Measurements from ENCODE around the gene SNX20.

DNA sequence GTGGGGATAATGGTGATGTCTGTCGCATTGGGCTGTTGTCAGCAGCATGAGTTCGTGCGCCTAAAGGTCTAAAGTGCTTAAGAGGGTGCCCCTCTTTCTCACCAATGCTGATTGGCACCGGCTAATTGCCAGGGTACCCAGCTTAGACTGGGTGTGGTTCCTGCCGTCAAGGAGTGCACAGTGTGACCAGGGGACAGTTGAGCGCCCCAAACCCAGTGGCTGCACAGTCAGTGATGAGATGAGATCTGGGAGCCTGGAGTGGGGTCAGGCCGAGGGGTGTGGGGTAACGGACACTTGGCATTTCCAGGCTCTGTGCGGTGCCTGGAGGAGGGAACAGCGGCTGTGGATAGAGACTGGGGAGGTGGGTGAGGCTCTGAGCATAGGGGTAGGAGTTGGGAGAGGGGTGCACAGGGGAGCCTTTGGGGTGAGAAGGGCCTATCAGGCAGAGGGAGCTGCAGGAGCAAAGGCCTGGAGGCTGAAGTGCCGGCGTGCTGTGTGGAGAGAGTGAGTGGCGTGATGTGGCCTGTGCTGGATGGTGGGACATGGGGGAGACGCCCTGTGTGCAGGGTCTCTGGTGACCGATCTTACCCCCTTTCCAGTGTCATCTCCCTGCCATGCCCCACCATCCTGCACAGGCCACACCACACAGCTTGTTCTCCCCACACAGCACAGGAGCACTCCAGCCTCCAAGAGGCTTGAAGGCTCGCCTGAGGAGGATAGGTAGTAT, 58.3 kb downstream of the SNX20 start:
- TF ChIP-seq, protein P1, sequence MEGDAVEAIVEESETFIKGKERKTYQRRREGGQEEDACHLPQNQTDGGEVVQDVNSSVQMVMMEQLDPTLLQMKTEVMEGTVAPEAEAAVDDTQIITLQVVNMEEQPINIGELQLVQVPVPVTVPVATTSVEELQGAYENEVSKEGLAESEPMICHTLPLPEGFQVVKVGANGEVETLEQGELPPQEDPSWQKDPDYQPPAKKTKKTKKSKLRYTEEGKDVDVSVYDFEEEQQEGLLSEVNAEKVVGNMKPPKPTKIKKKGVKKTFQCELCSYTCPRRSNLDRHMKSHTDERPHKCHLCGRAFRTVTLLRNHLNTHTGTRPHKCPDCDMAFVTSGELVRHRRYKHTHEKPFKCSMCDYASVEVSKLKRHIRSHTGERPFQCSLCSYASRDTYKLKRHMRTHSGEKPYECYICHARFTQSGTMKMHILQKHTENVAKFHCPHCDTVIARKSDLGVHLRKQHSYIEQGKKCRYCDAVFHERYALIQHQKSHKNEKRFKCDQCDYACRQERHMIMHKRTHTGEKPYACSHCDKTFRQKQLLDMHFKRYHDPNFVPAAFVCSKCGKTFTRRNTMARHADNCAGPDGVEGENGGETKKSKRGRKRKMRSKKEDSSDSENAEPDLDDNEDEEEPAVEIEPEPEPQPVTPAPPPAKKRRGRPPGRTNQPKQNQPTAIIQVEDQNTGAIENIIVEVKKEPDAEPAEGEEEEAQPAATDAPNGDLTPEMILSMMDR (conservative IDR thresholded peaks at IDR 0.05 in 1 of 2, IDR thresholded peaks at IDR 0.05 in 1 of 2; ENCODE audit: extremely low read depth in 1 of 2, insufficient read depth in 1 of 2, low read depth in 1 of 2, low read length in 2 of 2) = no peak
- no peak for TF ChIP-seq EZH2 (IDR thresholded peaks at IDR 0.05; ENCODE audit: borderline replicate concordance, low read length)

Data from mammary epithelial cell (primary cell).